ENCODE measurements around the gene EIF5AL1.
"Not testable (repeated sequence)": the region's sequence is repeated elsewhere in the genome, so short reads cannot be mapped to it uniquely, and the experiment has no call there.

EIF5AL1 gene

GRCh38 chr10:79511891-79512583 lies at the start of gene EIF5AL1:
EIF5AL1 (plus strand) TSS chr10:79512533; CDS start chr10:79512650, 117 bp downstream.
- DNase-seq (ENCODE audit: low read depth); H3K4me3 ChIP-seq (ENCODE audit: low read length): not testable (repeated sequence)

DNA sequence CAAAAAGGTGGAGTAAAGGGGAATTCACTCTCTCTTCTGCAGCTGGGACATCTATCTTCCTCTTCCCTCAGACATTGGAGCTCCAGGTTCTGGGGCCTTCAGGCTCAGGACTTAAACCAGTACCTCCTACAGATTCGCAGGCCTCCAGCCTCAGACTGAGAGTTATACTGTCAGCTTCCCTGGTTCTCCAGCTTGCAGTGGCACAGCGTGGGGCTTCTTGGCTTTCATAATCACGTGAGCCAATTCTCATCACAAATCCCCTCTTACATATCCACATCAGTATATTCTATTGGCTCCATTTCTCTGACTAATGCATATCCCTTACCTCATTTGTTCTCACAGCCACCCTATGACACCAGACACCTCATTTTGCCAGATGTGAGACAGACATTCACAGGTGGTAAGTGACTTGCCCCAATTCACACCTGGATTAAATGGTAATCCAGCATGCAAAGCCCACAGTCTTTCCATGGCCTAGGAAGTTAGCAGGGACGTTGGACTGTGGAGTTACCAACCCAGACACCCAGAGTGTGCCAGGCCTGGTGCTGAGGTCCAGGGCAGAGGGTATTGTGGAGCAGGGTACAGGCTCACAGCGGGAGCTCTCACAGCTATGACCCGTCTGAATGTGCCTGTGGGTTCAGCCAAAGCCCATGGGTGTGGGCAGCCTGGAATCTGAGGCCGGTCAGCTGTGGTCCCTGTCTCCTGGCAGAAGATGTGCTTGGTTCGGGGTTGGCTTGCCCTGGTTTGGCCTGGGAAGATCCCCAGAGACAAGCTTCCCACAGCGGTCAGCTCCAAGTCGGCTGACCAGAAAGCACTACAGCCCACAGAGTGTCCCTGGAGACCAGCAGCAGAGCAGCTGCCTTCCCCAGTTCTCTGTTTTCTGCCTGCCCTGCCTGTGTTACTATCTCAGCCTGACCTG lies 48.5 kb upstream of the EIF5AL1 start:
- TF ChIP-seq, protein P1, sequence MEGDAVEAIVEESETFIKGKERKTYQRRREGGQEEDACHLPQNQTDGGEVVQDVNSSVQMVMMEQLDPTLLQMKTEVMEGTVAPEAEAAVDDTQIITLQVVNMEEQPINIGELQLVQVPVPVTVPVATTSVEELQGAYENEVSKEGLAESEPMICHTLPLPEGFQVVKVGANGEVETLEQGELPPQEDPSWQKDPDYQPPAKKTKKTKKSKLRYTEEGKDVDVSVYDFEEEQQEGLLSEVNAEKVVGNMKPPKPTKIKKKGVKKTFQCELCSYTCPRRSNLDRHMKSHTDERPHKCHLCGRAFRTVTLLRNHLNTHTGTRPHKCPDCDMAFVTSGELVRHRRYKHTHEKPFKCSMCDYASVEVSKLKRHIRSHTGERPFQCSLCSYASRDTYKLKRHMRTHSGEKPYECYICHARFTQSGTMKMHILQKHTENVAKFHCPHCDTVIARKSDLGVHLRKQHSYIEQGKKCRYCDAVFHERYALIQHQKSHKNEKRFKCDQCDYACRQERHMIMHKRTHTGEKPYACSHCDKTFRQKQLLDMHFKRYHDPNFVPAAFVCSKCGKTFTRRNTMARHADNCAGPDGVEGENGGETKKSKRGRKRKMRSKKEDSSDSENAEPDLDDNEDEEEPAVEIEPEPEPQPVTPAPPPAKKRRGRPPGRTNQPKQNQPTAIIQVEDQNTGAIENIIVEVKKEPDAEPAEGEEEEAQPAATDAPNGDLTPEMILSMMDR (IDR thresholded peaks at IDR 0.05; ENCODE audit: insufficient read depth, low read depth, low read length, missing control alignments) = no peak
- no peak overlapping the region for H3K4me3 ChIP-seq (ENCODE audit: low read length)
- no peak for DNase-seq (ENCODE audit: low read depth)

- TF ChIP-seq, protein P1 (IDR thresholded peaks at IDR 0.05; ENCODE audit: insufficient read depth, low read depth, low read length, missing control alignments) = no peak
- DNase-seq (ENCODE audit: low read depth) = no peak
- H3K4me3 ChIP-seq (ENCODE audit: low read length) = no peak overlapping the region
Measured at GRCh38 chr10:79465341-79465740, 47.0 kb upstream of the EIF5AL1 start.

DNA sequence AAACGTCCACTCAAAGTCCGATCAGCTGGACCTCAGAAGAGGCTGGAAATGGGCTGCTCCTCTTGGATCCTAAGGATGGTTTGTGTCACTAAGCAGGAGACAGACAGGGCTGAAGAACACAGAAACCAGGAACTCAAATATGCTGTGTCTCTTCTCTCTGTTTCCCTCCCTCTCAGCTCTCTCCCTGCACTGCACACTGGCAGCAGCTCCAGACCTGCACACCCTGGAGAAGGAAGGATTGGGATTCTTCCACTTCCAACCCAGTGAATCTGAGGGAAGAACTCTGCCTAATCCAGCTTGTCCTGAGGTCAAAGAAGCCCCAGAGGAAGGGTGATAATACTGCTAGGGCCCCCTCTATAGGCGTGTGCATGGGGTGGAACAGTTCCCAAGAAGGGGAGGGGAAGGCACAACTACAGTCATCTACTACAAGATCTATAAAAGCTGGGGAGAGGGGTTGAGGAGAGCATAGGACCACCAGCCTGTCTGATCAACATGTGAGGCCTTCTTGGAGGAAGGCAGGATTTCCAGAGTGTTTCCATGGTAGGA lies 44.2 kb upstream of the EIF5AL1 start:
- TF ChIP-seq, protein P1 (IDR thresholded peaks at IDR 0.05; ENCODE audit: insufficient read depth, low read depth, low read length, missing control alignments) = no peak
- no peak overlapping the region for H3K4me3 ChIP-seq (ENCODE audit: low read length)
- DNase-seq (ENCODE audit: low read depth) = no peak

- H3K4me3 ChIP-seq (ENCODE audit: low read length) = no peak overlapping the region
- no peak for DNase-seq (ENCODE audit: low read depth)
- TF ChIP-seq, protein P1 (IDR thresholded peaks at IDR 0.05; ENCODE audit: insufficient read depth, low read depth, low read length, missing control alignments) = no peak
Measured at GRCh38 chr10:79468841-79469585, 43.3 kb upstream of the EIF5AL1 start.

GRCh38 chr10:79470096-79470495 lies 42.2 kb upstream of the EIF5AL1 start:
- H3K4me3 ChIP-seq (ENCODE audit: low read length) = no peak overlapping the region
- DNase-seq (ENCODE audit: low read depth) = no peak
- TF ChIP-seq, protein P1 (IDR thresholded peaks at IDR 0.05; ENCODE audit: insufficient read depth, low read depth, low read length, missing control alignments) = no peak

DNA sequence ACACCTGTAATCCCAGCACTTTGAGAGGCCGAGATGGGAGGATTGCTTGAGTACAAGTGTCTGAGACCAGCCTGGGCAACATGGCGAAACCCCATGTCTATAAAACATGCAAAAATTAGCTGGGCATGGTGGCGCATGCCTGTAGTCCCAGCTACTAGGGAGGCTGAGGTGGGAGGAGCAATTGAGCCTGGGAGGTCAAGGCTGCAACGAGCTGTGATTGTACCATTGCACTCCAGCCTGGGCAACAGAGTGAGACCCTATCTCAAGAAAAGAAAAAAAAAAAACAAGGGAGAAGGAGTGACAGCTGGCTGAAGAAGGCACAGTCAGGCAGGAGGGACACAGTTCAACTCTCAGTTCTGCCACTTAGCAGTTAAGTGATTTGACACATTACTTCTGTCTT lies 40.6 kb upstream of the EIF5AL1 start:
- TF ChIP-seq, protein P1 (IDR thresholded peaks at IDR 0.05; ENCODE audit: insufficient read depth, low read depth, low read length, missing control alignments) = no peak
- no peak for DNase-seq (ENCODE audit: low read depth)
- no peak overlapping the region for H3K4me3 ChIP-seq (ENCODE audit: low read length)
